Inflammatory macrophage treated with lipopolysaccharide for 1 hour (primary cell): ENCODE measurements around the gene PDE4D.
"Not testable (repeated sequence)": the region's sequence is repeated elsewhere in the genome, so short reads cannot be mapped to it uniquely, and the experiment has no call there.

Experiments used
- DNase-seq, 2 donors: peaks; one replicate each; pipeline ENCODE4 v3.0.0-alpha.2; 2020 to 2022

The PDE4D gene

GRCh38 chr5:58980890-58981289 is 912.6 kb downstream of the PDE4D start:
- DNase-seq = no peak

GRCh38 chr5:58979090-58979489 is 914.4 kb downstream of the PDE4D start:
- DNase-seq = no peak

GRCh38 chr5:58974601-58975000 is 918.9 kb downstream of the PDE4D start:
- no peak for DNase-seq

GRCh38 chr5:58974083-58974482 is 919.4 kb downstream of the PDE4D start:
- no peak for DNase-seq

GRCh38 chr5:58972301-58972700 is 921.2 kb downstream of the PDE4D start:
- no peak for DNase-seq

- no peak for DNase-seq
These were observed 922.8 kb downstream of the PDE4D start for GRCh38 chr5:58970766-58971165.

- DNase-seq = no peak
These were observed 923.7 kb downstream of the PDE4D start for GRCh38 chr5:58969795-58970194.

- no peak for DNase-seq
These were observed 924.3 kb downstream of the PDE4D start for GRCh38 chr5:58969253-58969652.

- DNase-seq = no peak
These were observed 925.2 kb downstream of the PDE4D start for GRCh38 chr5:58968350-58968749.

GRCh38 chr5:58967597-58968281 is 925.8 kb downstream of the PDE4D start:
- no peak for DNase-seq

GRCh38 chr5:58965677-58966414 is 927.7 kb downstream of the PDE4D start:
- DNase-seq = no peak

- DNase-seq = no peak
These were observed 929.7 kb downstream of the PDE4D start for GRCh38 chr5:58963821-58964220.

- DNase-seq = no peak
These were observed 930.2 kb downstream of the PDE4D start for GRCh38 chr5:58963361-58963760.

- DNase-seq = no peak
These were observed 931.8 kb downstream of the PDE4D start for GRCh38 chr5:58961631-58962280.

- no peak for DNase-seq
These were observed 934.8 kb downstream of the PDE4D start for GRCh38 chr5:58958701-58959100.

- DNase-seq = not testable (repeated sequence)
These were observed 940.3 kb downstream of the PDE4D start for GRCh38 chr5:58953218-58953617.

- no peak for DNase-seq
These were observed 943.3 kb downstream of the PDE4D start for GRCh38 chr5:58950224-58950623.

- DNase-seq = peak; percentile 24 to 37
These were observed 947.3 kb downstream of the PDE4D start for GRCh38 chr5:58946230-58946629.

GRCh38 chr5:58944221-58944620 is 949.3 kb downstream of the PDE4D start:
- no peak for DNase-seq

GRCh38 chr5:58940446-58940845 is 953.1 kb downstream of the PDE4D start:
- no peak for DNase-seq

GRCh38 chr5:58939664-58940063 is 953.9 kb downstream of the PDE4D start:
- DNase-seq = no peak

- no peak for DNase-seq
These were observed 954.7 kb downstream of the PDE4D start for GRCh38 chr5:58938563-58939424.
